HG03095 (cell line): ENCODE results near the gene CAST.

ENCODE experiments used
- ATAC-seq: cut with Tn5 transposase; IDR thresholded peaks from one replicate; pipeline ENCODE4 v1.9.1; 2021; ENCODE audit warnings: moderate library complexity; ENCODE audit not compliant: unreplicated experiment

CAST gene

GRCh38 chr5:96809921-96810320 lies 147.7 kb downstream of the CAST start:
- no peak for ATAC-seq

DNA sequence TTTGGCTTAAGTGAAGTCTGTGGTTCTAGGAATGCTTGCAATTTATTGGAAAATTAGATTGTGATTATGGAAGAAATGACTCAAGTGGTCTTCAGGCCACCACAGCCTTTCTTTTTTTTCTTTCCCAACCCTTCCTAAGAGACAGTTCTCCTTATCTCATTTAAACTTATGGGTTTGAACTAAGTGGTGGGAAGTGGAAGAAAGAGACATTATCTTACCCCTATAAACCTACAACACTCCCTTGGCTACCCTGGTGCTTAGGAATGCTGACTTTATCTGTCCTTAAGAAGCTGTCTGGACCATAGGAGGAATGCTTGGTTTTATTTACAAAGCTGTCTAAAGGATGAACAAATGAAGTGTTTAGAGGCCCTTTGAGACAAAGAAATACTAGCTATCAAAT lies 150.7 kb downstream of the CAST start:
- no peak for ATAC-seq

- ATAC-seq, result no peak
Observed at GRCh38 chr5:96814041-96814440, 151.9 kb downstream of the CAST start.

DNA sequence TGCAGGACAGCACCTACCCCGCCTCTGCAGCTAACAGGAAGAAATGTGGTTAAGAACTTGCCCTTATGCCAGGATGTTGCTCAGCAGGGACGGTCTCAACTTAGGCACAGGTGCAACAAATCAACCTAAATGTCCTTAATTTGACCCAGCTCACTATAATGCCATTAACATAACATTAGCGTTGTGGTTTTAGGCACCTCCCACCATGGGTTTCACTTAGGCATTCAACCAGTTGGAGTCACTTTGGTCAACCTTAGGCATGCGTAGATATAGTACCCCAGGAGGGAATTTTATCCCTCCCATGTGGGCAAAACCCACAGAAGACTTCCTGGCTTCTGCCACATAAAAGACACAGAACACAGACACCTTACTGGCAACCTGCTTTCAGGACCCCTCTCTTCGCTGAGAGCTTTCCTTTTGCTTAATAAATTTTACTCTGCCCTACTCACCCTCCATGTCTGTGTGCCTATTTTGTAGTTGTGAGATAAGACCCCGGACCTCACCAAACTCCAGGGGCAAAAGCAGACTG lies 154.3 kb downstream of the CAST start:
- ATAC-seq, result peak; percentile 74

- ATAC-seq, result peak; percentile 25
Observed at GRCh38 chr5:96816991-96817390, 154.8 kb downstream of the CAST start.

DNA sequence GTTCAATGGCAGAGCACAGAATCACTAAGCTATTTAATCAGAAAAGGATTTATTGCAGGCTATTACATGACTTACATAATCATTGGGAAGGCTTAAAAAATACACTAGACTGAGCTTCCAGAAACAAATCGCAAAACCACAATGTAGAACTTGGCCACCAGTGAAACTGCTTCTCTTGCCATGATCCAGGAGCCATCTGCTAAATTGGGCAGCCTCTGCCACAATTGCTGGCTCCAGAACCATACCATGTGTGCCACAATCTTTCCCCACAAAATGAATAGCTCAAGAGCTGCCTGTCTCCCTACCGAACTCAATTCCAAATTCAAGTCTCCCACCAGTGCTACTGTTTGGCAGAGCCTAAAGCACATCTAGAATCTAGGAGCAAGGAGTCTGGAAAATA lies 155.3 kb downstream of the CAST start:
- ATAC-seq, result no peak

- ATAC-seq, result no peak
Observed at GRCh38 chr5:96818125-96818788, 156.1 kb downstream of the CAST start.

GRCh38 chr5:96819806-96820205 lies 157.6 kb downstream of the CAST start:
- no peak for ATAC-seq

DNA sequence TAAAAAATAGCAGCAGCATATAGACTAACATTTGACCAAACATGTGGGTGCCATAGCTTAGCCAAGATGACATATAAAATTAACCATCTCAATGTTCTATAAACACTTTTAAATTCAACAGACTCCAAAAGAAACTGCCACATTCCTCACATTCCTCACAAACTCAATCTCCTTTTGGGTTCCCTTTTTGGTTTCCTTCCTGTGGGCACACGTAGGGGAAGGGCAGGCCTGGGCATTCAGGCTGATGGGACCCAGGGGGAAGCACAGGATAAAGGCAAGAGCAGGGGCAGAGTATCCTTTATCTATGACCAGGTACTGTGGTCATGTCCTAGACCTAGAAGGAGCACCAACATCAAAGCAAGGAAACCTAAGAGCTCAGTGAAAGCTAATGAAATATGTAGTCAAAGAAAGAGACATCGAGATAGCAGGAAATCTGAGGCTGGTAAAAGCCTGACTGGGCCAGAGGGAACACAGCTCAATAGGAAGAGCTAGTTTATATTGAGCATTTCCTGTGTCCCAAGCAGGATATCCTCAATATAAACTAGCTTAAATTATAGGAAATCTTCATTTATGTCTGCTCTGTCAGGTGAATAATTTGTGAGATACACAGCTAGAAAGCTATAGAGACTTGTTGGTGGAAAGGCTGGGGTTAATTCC lies 159.2 kb downstream of the CAST start:
- no peak for ATAC-seq

DNA sequence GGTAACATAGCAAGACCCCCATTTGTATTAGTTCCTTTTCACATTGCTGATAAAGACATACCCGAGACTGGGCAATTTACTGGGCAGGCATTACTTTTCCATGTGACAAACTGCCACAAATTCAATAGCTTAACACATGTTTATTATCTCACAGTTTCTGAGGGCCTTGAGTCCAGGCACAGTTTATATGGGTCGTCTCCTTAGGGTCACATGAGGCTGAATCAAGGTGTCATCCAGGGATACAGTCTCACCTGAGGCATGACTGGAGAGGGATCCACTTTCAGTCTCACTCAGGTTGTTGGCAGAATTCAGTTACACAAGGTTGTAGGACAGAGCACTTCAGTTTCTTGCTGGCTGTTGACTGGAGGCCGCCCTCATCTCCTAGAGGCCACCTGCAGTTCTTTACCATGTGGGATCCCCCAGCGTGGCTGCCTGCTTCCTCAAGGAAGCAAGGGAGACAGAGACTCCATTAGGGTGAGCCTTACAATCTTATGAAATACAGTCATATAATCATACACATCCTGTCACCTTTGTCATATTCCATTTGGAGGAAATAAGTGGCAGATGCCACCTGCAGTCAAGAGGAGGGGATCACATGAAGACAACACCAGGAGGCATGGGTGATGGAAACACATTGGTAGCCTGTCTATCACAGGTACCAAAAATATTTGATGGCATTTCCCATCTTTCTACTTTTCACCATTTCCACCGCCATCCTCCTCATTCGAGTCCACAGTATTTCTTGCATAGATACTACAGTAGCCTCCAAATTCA lies 160.7 kb downstream of the CAST start:
- no peak for ATAC-seq

- ATAC-seq, result peak; percentile 91
Observed at GRCh38 chr5:96823900-96824380, 161.8 kb downstream of the CAST start.
